ENCODE results near the gene PHLPP1. TPM values are rescaled to one million over a fixed set of nuclear protein-coding genes. Genes with fewer than 3 reads are reported as not detected.

The PHLPP1 gene
- total RNA-seq, 1 experiment from 2014 or later, result 39.9 TPM

- Histone ChIP-seq H2AFZ (ENCODE audit: low read length) (no peak overlapping the region), H3T11ph (ENCODE audit: low read length) (no peak overlapping the region), H2BK20ac (ENCODE audit: low read depth, low read length, poor library complexity, severe bottlenecking) (no peak overlapping the region), H3K56ac (ENCODE audit: insufficient read length, low read depth, low read length) (no peak overlapping the region), H3K79me1 (ENCODE audit: insufficient read depth, low read depth, low read length, poor library complexity, severe bottlenecking) (no peaks in the 10 kb centered on the region), H3K23me2 (ENCODE audit: insufficient read length, low read depth, low read length, poor library complexity, severe bottlenecking) (no peaks in the 10 kb centered on the region), H4K91ac (ENCODE audit: insufficient read length, low read depth, low read length) (no peak overlapping the region), H3K18ac (ENCODE audit: insufficient read length, low read depth, low read length) (no peak overlapping the region), H3K27ac (ENCODE audit: insufficient read length, low read depth, low read length) (no peak overlapping the region), H3K23ac (ENCODE audit: insufficient read length, low read depth, low read length) (no peak overlapping the region), H2AK5ac (ENCODE audit: insufficient read length, low read length) (no peak overlapping the region), H4K20me1 (ENCODE audit: control insufficient read depth, insufficient read depth, insufficient read length) (no peaks in the 10 kb centered on the region), H3K4me1 (ENCODE audit: insufficient read depth, low read length) (no peaks in the 10 kb centered on the region), H3K14ac (ENCODE audit: insufficient read depth, low read length) (no peak overlapping the region), H3K9ac (ENCODE audit: extremely low read depth, insufficient read length, low read length) (no peak overlapping the region), H2BK15ac (ENCODE audit: low read depth, low read length) (no peak overlapping the region), H3K27me3 (ENCODE audit: insufficient read depth, low read length) (no peaks in the 10 kb centered on the region), H4K5ac (ENCODE audit: insufficient read length, low read depth, low read length) (no peak overlapping the region), H2BK5ac (ENCODE audit: insufficient read length, low read length) (no peak overlapping the region), H3K79me2 (ENCODE audit: insufficient read depth, low read length) (no peaks in the 10 kb centered on the region), H3K9me3 (ENCODE audit: control insufficient read depth, low read depth, low read length) (no peaks in the 10 kb centered on the region), H3K4ac (ENCODE audit: low read depth, low read length) (no peak overlapping the region), H3K4me2 (ENCODE audit: insufficient read depth, insufficient read length, low read length) (no peak overlapping the region), H2BK120ac (ENCODE audit: low read depth, low read length, poor library complexity, severe bottlenecking) (no peak overlapping the region), H4K8ac (replicated peaks; ENCODE audit: insufficient read length, low read depth, low read length) (no peak overlapping the region), H2BK12ac (ENCODE audit: insufficient read length, low read depth, low read length) (no peak overlapping the region)
- peak overlapping the region in 1 of 3 experiments; percentile 14; a peak in 3 of 7 replicates for H3K27ac Mint-ChIP-seq
- no peak for TF ChIP-seq CTCF (conservative IDR thresholded peaks at IDR 0.05)
- H3K9me3 Mint-ChIP-seq, result peaks cover 4 to 5% of the 10 kb centered on the region in 2 experiments; a peak in 4 of 5 replicates
- no peak for DNase-seq
- no peak overlapping the region for H3K4me3 Mint-ChIP-seq
- peaks cover 2 to 8% (median 2%) of the 10 kb centered on the region in 3 experiments; a peak in 4 of 7 replicates for H3K36me3 Mint-ChIP-seq (ENCODE audit: insufficient read depth in 1 of 3, low read depth in 3 of 3)
- no CpG with 5 or more reads among the region's 19 CpGs for WGBS (ENCODE audit: extremely low coverage, insufficient read length, low lambda C conversion rate)
- H3K4me1 Mint-ChIP-seq, result peaks cover 0 to 4% of the 10 kb centered on the region in 2 experiments; a peak in 2 of 4 replicates
- peaks cover 3% of the 10 kb centered on the region for H3K27me3 Mint-ChIP-seq (ENCODE audit: low read depth)
Measured at GRCh38 chr18:62987055-62987830, 271.9 kb downstream of the PHLPP1 start.

Measured in H9 (cell line).